ENCODE measurements around the gene CDC37. TPM values are rescaled to one million over a fixed set of nuclear protein-coding genes. Genes with fewer than 3 reads are reported as not detected.

CDC37 gene
- total RNA-seq, 1 experiment from 2014 or later, result 260 TPM

DNA sequence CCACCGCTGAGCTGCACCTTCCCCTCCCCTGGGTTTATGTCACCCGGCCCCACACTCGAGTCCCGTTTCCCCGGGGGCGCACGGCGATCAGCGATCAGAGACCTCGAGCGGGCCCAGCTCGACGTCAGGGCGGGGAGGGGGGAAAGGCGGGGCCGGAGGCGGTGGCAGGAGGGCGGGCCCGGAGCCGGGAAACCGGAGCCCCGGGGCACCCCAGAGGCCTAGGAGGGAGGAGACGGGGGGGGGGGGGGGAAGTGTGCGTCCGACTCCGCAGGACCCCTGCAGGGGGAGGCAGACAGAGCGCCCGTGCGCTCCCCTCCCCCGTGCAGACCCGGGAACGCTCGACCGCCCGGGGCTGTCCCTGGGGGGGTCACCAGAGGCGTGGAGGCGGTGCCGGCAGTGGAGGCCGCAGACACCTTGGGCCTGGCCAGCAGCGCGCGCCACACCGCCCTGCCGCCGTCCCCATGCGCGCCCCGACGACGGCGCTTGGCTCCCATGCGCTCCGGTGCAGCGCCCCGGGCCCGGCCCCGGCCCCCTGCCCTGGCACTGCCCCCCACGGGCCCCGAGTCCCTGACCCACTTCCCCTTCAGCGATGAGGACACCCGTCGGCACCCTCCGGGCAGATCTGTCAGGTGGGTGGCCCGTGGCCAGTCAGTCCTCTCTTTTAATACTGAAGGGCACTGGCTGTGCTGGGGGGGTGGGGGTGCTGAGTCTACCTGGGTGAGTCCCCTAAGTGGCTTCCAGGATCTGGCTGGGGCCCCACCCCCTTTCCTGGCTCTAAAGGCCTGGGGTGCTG, 28.8 kb upstream of the CDC37 start:
- Histone ChIP-seq H3K9me2 (ENCODE audit: insufficient read depth) (no peaks in the 10 kb centered on the region), H3K79me2 (ENCODE audit: insufficient read depth, low read length) (peaks cover 43% of the 10 kb centered on the region), H3K4me3 (replicated peaks in 1 of 2; ENCODE audit: low read depth in 1 of 2, low read length in 2 of 2) (peak overlapping the region; percentile 48 to 82), H3K9ac (ENCODE audit: low read length) (peak overlapping the region; percentile 79), H3K9me3 (ENCODE audit: control insufficient read depth in 1 of 2, insufficient read depth in 1 of 2, low read depth in 1 of 2, low read length in 2 of 2) (no peaks in the 10 kb centered on the region), H2AFZ (ENCODE audit: low read depth, low read length, poor library complexity, severe bottlenecking) (no peak overlapping the region), H3K36me3 (ENCODE audit: control insufficient read depth in 1 of 2, insufficient read depth in 2 of 2, low read length in 2 of 2) (no peaks in the 10 kb centered on the region), H3K4me1 (ENCODE audit: control insufficient read depth in 1 of 2, insufficient read depth in 2 of 2, low read length in 2 of 2) (peaks cover 21 to 36% of the 10 kb centered on the region in 2 experiments), H3K27ac (ENCODE audit: low read depth, low read length) (peak overlapping the region; percentile 87), H4K20me1 (ENCODE audit: insufficient read depth) (no peaks in the 10 kb centered on the region), H3K4me2 (ENCODE audit: low read length) (peak overlapping the region; percentile 97), H3K27me3 (ENCODE audit: insufficient read depth, low read length) (no peaks in the 10 kb centered on the region)
- ATAC-seq (peak; percentile 71), DNase-seq (ENCODE audit: low read depth, low spot score) (no peak)
- ChIA-PET POLR2A (interaction anchor here (0.6 to 0.7 kb wide), 3 partner anchors 11 to 190 kb away, joined by 3 to 6 read pairs (median 3); no protein-coding TSS in a partner anchor), CTCF (interaction anchor here (0.6 to 1.3 kb wide), 4 partner anchors 12 to 52 kb away, joined by 3 to 5 read pairs (median 4); partner anchors contain the start of genes PDE4A and TYK2), RAD21 (ENCODE audit: low non-redundant PET in 1 of 2, low total read pairs in 2 of 2, uncharacterized antibody in 2 of 2, unreplicated experiment in 2 of 2) (interaction anchor here in 1 of 2 experiments (0.6 kb wide), 1 partner anchor 40 kb away, joined by 3 read pairs; no protein-coding TSS in a partner anchor)
- TF ChIP-seq POLR2AphosphoS5 (IDR thresholded peaks at IDR 0.05; ENCODE audit: low read depth, low read length) (0 out of 2 replicates have a peak, but pooled peaks have one; percentile 31), CEBPB (IDR thresholded peaks at IDR 0.05; ENCODE audit: low read depth) (no peak), ZFX (IDR thresholded peaks at IDR 0.05) (peak; percentile 76; the same call in 1 of the 2 replicates), ZBTB33 (IDR thresholded peaks at IDR 0.05; ENCODE audit: extremely low read depth, insufficient replicate concordance, low read length) (no peak)
- TF ChIP-seq, protein P1, sequence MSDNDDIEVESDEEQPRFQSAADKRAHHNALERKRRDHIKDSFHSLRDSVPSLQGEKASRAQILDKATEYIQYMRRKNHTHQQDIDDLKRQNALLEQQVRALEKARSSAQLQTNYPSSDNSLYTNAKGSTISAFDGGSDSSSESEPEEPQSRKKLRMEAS (IDR thresholded peaks at IDR 0.05), result peak; percentile 64
- intact Hi-C loops (cut with micrococcal nuclease), result no loop called here
- no TSS peak for BruUV-seq (replicated peaks)
